Stimulated activated CD4-positive, alpha-beta T cell treated with anti-CD3 and anti-CD28 coated beads, Interleukin-4, amount 100 ng/mL, for 48 hours (primary cell): ENCODE measurements around the gene ZNF609.

ENCODE experiments used
- DNase-seq, 2 donors: peaks; one replicate each; pipeline ENCODE4 v3.0.0-alpha.2; 2020; ENCODE audit warnings: low read depth in 2 of 2

ZNF609 gene

DNA sequence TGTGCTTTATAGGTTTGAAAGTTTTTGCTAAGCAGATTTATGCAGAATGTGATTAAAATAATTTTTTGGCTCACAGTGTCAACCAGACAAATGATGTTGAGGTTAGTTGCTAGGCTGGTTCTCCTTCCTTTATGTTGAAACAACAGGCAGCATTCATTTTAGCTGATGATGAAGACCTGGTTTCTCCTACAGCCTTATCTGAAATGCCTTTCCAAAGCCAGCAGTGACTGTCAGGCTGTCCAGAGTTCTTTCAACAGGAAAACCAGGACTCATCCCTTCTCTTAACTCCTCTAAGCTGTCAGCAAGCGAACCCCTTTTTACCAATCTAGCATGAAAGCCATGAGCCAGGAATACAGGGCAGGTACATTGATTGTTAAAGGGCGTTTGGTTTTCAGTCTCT is 84.1 kb downstream of the ZNF609 start:
- DNase-seq: no peak

DNA sequence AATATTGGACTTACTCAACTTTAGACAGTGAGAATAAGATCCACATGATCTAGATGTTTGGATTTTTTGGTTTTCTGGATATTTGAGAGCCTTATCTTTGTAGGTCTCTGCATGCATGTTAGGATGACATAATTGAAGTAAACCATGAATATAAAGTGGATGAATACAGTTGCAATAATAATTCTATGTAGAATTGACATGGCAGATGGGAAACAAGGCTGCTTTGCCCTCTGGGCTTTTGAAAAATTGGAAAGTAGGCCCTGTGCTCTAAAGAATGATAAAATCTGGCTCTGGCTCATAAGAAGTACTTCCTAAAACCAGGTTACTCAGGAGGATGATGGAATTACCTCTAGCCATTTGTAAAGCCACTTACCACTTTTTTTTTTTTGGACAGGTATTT is 86.9 kb downstream of the ZNF609 start:
- DNase-seq: no peak

DNA sequence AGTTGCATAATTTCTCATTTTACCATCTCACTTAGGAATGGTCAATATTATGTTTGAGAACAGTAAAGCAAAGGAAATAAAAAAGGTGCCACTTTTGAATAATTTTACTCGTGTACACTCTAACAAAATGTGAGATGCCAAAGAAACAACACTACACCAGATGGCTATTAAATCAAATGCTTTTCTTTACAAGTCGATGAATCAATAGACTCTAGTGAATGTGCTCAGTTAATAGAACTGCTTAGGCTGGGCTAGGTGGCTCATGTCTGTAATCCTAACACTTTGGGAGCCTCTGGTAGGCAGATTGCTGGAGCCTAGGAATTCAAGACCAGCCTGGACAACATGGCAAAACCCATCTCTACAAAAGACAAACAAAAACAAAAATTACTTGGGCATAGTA is 87.9 kb downstream of the ZNF609 start:
- no peak for DNase-seq

DNA sequence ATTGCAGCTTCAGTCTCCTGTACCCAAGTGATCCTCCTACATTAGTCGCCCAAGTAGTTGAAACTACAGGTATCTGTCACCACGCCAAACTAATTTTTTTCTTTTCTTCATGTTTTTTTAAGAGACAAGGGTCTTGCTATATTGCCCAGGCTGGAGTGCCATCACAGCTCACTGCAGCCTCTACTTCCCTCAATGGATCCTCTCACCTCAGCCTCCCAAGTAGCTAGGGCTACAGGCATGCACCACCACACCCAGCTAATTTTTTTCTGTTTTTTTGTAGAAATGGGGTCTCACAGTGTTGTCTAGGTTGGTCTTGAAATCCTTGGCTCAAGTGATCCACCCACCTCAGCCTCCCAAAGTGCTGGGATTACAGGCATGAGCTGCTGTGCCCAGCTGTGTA is 89.5 kb downstream of the ZNF609 start:
- DNase-seq: no peak

DNA sequence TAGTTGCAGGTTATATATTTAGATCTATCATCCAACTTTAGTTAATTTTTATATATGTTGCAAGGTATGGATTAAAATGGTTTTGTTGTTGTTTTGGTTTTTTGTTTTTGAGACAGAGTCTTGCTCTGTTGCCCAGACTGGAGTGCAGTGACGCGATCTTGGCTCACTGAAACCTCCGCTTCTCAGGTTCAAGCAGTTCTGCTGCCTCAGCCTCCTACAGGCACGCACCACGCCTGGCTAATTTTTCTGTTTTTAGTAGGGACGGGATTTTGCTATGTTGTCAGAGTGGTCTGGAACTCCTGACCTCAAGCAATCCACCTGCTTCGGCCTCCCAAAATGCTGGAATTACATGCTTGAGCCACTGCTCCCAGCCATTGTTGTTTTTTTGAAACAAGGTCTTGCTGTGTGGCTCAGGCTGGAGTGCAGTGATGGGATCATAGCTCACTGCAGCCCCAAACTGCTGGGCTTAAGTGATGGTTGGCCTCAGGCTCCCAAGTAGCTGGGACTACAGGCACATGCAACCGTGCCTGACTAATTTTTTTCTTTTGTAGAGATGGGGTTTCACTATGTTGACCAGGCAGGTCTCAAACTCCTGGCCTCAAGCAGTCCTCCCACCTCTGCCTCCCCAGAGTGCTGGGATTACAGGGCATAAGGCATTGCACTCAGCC is 92.0 kb downstream of the ZNF609 start:
- DNase-seq: no peak

DNA sequence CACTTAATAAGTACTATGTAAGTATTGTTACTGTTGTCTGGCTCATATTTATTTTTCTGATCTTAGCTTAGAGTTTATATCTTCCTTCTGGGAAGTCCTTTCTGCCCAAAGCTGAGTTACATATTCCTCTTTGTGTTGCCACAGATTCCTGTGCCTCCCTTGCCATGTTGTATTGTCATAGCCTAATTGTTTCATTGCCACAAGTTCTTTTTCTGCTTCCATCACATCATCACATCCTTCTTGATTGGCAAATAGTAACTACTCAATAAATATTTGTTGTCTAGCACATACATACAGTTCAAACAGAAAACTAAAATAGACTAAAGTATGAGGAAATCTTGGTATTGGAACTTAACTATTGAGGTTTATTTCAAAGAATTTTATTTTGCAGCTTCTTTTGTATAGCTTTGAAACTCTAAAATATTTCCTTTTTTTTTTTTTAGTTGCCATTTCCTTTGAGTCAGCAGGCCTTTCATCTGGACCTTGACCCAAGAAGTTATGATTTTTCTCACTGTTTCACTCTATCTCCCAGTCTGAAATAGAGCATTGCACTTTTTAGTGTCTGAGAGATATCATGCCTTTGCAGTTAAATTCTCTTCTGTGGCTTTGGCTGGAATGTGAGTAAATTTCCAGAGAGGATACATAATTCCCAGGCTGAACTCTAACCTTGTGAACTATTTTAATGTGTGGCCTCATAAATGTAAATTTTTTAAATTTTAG is 98.2 kb downstream of the ZNF609 start:
- no peak for DNase-seq

DNA sequence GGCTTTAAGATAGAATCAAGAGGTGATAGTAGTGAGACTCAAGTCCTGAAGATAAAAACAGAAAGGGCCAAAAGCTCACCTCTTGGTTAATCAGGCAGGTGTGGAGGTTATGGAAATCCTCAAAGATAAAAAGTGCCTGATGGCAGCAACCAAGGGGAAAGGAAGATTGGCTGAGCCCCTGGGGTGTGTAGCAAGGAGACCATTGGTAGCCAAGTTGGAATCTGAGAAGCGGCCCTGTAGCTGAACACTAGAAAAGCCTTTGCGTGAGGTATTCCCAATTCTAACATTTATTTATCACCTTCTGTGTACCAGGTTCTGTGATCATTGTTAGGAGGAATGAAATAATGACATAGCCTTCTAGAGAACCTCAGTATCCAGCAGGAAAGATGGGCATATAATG is 98.9 kb downstream of the ZNF609 start:
- DNase-seq: no peak

DNA sequence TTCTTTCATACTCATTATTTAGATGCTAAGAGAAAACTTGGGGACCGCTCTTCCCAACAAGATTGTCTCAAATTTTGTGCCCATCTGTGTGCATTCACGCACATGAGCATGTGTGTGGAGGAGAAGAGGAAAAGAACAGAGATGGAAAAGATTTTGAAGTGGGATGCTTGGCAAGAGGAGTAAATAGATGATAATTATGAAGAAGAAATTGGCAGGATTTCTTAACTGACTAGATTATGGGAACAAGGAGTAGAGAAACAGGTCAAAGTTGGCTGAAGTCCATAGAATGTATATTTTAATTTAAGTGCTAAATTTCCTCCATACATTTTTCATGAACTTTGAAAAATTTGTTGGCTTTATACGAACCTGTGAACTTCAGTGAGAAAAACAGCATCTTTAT is 100.1 kb downstream of the ZNF609 start:
- DNase-seq: no peak

DNA sequence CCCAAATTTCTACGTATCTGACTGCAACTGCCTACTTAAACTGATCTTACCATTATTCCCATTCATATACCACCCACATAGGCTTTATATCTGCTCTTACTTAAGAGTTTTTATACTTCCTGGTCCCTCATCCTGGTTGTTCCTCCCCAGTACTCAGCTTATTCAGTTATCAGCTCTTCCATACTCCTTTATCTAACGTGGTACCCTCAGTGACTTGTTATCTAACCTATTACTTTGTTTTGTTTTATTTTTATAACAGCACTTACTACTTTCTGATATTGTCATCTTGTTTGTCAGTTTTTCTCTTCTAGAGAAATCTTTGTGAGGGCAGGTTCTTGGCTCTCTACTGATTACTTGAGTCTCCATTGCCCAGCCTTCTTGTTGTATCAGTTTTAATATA is 100.6 kb downstream of the ZNF609 start:
- no peak for DNase-seq

DNA sequence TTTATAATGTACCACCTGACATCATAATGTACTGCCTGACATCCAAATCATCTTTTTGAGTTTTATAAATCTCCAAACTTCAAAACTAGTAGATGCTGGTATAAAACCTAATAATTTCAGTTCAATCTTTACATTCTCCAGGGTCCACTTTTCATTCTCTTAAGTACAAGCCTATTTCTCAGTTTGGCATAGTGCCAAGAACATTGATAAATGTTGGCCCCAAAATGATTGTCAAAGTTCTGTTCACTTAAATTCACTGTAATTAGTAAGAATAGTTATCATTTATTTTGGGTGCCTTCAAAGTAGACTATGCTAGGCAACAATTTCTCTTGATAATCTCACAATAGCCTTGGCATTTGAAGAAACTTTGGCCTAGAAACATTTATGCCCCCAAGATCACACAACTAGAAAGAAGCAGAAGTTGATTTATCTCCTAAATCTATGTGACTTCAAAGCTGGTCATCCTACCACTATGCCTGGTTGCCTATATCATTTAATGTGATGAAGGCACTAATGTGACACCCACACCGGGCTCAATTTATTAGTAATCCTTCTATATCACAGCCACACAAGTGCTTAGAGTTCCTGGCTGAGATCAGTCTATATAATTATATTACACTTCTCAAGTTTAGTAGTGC is 101.7 kb downstream of the ZNF609 start:
- DNase-seq: no peak

DNA sequence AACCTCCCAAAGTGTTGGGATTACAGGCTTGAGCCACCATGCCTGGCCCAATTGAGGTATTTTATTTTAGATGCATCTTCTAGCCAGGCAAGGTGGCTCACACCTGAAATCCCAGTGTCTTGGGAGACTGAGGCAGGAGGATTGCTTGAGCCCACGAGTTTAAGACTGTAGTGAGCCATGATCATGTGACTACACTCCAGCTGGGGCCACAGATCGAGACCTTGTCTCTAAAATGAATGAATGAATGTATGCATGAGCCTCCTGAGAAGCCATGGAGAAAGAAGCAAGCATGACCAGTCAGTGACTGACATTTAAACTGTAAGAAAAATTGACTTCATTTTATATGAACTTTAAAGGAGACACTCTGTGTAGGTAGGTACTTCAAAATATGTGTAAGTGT is 105.7 kb downstream of the ZNF609 start:
- DNase-seq: no peak

DNA sequence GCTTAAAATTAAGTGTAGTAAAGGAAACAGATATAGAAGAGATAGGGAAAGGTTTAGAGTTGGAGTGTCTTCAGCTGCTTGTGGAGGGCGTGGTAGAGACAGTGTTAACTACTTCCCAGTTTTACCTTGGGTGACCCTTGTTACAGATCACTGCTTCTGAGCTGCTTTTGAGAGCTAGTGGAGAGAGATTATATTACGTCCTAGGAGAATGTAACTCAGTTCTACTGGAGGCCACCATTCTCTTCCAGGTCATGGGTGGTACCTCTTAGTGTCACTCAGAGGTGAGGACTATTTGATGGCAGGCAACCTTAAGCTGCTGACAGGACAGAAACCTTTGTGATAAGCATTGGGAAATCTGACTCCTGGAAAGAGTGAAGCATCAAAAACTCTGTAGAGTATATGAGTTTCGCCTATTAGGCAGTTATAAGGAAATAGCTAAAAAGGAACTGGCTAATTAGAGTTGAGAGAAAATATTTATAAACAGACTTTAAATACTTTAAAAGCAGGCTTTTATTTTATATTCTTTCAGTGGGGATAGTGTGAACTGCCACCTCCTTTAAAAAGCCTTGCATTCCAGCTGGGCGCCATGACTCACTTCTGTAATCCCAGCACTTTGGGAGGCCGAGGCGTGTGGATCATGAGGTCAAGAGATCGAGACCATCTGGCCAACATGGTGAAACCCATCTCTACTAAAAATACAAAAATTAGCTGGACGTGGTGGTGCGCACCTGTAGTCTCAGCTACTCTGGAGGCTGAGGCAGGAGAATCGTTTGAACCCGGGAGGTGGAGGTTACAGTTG is 106.5 kb downstream of the ZNF609 start:
- DNase-seq: no peak

DNA sequence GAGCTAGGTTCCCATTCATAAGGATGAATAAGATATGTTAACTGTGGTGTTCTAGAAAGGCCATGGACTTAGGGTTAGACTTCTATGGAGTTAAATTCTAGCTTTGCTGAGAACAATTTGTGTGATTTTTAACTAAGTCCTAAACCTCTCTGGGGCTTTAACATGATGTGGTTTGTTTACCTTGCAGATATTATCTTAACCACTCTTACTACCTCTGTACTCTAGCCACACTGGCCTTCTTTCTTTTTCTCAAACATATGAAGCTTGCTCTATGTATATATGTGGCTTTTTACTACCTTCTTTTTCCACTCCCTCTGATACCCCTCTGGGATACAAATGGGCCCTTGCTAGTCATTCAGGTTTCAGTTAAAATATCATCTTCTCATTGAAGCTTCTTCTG is 108.4 kb downstream of the ZNF609 start:
- DNase-seq: no peak

DNA sequence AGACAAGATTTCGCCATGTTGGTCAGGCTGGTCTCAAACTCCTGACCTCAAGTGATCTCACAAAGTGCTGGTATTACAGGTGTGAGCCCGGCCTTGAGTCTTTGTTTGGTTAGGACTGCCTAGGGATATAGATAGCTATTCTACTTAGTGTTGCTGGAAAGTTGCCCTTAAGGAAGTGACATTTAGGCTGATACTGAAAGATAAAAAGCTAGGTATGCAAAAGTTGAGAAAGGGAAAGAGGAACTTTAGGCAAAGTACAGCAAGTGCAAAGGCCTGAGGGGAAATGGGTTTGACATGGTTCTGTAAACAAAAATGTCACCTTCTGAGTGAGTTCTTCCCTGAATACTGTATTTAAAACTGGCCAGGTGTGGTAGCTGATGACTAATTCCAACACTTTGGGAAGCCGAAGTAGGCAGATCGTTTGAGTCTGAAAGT is 111.5 kb downstream of the ZNF609 start:
- no peak for DNase-seq

DNA sequence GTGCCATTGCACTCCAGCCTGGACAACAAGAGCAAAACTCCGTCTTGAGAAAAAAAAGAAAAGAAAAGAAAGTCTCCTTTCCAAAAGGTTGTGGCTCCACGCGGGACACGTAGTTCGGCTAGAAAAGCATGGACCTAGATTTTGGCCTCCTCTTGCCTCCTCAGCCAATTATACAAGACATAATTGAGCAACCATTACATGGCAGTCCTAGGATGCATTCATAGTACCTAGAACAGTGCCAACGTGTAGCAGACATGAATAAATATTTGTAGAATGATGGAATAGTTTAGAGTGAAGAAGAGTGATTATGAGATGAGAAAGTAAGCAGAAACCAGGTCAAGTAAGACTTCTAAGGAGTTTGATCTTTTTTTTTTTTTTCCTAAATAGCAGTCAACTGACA is 112.5 kb downstream of the ZNF609 start:
- DNase-seq: no peak

DNA sequence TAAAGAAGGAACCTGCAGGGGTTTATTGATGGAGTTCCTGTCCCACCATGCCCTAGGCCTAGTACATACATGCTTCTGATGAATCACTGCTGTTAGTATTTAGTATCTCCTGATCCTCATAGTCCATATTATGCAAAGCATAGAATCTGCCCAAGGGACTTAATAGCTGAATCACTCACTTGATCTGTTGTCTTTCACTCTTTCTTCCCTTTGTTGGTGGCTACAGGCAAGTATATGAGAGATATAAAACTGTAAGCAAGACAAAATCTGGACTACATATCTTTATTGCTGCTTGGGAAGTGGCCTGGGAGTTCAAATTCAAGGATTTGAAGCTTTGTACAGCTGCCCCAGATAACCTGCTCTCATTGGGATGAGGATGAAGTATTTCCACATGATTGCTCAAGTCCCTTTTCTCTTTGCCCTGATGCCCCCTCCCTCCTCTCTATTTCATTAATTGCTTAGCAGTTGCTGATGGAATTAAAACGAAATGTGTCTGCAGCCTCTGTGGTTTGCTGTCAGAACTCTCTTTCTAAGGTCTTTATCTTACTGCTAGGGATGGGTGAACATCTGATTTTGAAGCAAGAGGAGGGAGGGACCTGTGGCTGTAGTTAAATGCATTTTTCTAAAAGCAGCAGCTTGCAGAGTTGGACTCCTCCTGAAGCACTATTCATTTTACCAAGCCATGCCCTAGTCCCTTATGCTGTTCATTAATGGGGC is 114.1 kb downstream of the ZNF609 start:
- no peak for DNase-seq

DNA sequence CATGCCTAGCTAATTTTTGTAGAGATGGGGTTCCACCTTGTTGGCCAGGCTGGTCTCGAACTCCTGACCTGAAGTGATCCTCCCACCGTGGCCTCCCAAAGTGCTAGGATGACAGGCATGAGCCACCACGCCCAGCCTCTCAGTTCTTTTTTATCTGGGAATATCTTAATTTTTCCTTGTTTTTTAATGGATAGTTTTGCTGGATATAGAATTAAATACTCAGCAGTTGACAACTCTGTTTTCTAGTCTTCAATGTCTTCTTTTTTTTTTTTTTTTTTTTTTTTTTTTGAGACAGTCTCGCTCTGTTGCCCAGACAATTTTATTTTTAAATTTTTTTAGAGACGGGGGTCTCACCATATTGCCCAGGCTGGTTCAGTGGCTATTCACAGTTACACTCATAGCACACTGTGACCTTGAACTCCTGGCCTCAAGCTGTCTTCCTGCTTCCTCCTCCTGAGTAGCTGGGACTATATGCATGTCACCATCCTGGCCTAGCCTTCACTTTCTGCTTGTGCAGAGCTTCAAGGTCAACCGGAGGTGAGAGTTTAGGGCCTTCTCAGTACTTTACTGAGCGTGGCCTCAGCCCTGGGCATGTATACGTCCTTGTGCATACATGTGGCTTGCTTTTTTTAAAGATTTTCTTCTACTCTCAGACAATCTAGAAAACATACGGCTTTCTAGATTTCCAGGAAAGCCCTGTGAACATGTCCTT is 120.5 kb downstream of the ZNF609 start:
- no peak for DNase-seq

DNA sequence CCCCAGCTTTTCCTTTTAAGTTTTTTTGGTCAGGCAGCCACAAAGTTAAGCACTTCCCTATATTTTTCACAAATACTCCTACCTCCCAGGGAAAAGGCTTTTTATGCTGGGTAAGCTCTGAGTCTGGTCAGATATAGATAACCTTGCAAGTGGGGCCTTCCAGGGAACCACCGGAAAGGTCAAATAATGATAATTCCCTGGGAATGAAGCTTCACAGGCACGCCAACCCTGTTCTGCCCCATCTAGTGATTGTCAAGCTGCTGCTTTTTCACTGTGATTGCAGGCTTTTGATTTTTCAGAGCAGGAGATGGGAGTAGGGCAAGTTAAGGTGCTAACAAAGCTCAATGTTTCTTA is 121.0 kb downstream of the ZNF609 start:
- no peak for DNase-seq

DNA sequence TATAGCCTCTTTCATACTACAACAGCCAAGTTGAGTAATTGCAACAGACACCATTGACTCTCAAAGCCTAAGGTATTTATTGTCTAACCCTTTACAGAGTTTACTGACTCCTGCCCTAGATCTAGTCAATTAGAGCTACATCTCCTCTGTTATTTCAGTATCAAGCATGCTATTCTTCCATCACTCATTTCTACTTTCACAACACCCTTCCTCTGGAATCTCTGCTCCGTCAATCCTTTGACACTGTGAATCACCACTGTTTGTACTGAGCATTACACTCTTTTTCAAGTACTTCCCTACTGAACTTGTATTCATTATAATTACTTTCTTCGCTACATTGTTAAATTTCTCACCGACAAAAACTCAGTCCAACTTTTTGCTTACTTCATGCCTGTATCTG is 121.8 kb downstream of the ZNF609 start:
- no peak for DNase-seq

DNA sequence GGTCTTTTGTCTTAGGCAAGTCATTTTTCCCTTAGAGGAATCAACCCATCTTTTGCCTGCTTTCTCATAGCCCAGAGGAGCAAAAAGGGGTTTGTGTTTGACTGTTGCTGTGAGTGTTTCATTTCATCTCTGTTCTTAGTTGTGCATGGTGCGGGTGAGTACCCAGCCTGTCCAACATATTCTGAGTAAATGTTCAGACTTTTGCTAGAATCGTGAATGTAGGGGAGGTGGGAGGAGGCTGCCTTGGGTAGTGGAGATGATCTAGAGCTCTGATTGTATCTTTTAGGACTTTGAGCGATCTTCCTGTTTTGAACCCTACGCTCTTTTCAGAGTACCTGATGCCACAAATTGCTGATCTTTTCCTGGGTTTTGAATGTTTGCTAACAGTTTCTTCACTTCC is 123.1 kb downstream of the ZNF609 start:
- no peak for DNase-seq

DNA sequence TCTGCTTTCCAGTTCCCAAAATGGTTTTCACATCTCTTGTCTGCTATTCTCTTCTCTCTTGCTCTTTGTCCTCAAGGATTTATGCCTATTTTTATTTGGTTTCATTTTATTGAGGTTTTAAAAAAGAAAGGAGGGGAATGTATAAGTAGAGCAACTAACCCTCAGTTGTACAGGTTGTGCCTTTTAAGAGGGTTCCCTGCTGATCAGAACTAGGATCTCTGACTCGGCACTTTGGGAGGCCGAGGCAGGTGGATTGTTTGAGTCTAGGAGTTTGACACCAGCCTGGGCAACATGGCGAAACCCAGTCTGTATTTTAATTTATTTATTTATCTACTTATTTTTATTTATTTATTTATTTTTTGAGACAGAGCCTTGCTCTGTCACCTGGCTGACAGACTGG is 123.6 kb downstream of the ZNF609 start:
- no peak for DNase-seq
